HG03196 (cell line): Measurements from ENCODE around the gene GLT8D2.
"Not testable (repeated sequence)": the region's sequence is repeated elsewhere in the genome, so short reads cannot be mapped to it uniquely, and the experiment has no call there.

Experiments used
- ATAC-seq: cut with Tn5 transposase; IDR thresholded peaks from one replicate; pipeline ENCODE4 v1.9.1; 2021; ENCODE audit not compliant: unreplicated experiment

The GLT8D2 gene

DNA sequence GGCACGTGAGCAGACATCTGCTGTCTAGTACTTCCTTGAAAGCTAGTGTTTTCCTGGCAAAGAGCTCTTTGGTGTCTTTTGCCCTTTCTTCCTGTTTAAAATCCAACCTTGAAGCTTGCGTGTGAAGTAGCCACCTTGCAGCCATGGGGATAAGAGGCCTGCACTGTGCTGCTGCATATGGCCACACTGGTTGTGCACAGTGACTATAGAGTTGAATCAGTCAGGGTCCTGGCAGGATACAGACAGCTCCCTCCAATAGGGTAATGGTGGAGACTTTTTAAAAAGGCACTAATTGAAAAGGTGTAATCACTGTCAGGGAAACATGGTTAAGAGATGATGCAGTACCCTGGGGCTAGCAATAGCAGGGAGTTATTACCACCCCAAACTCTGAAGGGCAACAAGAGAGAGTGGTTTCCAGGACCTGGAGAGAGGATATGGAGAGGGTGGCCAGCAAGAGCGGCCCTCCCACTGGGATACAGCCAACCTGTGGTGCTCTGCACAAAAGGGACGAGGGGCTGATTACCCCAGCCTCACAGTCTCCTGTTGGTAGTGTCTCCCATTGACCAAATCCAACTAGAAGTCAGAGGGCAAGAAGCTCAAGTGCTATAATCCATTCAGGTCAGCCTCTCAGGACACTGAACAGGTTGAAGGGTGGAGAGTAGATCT is 4.8 kb upstream of the GLT8D2 start:
- no peak for ATAC-seq

DNA sequence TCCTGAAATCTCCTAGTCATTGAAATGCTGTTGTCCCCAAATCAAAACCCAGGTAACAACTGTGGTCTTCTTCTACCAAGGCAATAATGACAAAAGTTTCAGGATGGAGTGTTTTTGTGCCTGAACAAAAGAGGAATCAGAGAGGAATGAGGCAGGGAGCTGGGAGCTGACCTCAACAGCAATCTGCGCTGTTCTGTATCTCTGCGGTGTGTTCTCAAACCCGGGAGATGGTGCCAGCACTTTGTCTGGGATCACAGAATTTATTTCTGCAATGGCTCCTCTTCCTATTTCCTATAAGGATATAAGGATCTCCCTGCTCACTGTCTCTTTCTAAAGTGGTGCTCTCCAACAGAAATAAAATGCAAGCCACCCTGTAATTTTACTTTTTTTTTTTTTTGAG is 449 bp upstream of the GLT8D2 start:
- no peak for ATAC-seq

GRCh38 chr12:104049278-104049902 is 597 bp downstream of the GLT8D2 start:
- no peak for ATAC-seq

- no peak for ATAC-seq
Measured at GRCh38 chr12:104048811-104049210, 1.2 kb downstream of the GLT8D2 start.

DNA sequence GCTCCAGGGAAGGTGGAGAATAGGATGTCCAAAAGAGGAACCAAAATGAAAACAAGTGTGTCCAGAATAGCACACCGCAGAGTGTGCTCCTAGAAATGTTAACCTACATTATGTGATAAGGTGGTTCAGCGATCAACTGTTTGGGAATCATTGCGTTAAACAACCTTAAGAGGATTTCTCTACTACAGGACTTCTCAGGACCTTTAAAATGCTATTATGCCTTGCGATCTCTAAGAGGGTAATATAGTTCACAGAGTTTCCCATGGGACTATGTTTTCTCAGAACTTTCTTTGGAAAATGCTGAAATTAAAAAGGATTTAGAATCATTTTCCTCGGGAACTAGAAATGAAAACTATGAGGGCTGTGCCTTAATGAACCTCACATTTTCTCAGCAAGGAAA is 1.8 kb downstream of the GLT8D2 start:
- ATAC-seq = no peak

DNA sequence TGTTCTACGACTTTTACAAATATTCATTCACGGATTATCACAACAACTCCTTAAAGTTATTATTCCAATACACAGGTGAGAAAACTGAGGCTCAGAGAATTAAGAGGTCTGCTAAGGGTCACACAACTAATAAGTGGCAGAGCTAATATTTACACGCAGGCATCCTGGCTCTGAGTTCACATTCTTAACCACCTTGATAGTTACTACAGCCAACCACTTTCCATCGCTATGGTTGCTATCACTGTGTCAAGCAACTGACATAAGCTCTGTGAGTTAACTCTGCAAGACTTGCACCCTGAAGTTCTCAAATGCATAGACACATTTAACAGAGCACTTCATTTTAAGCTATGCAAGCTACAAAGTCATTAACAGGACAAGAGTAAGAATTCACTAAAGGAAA is 3.7 kb downstream of the GLT8D2 start:
- no peak for ATAC-seq

DNA sequence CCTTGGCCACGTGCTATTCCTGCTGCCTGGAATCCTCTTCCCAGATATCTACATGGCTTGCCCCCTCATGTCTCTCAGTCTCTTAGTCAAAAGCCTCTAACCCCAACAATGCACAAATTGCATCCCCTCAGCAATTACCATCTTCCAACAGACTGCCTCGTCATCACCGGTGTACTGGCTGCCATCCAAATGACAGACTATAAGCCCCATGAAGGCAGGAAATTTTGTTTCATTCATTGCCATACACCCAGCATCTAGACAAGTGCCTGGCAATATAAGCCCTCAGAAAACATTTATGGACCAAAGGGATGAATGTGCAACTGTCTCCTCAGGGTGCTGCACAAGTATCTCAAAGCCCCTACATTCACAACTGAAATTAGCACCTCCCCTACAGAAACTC is 5.8 kb downstream of the GLT8D2 start:
- ATAC-seq = no peak

DNA sequence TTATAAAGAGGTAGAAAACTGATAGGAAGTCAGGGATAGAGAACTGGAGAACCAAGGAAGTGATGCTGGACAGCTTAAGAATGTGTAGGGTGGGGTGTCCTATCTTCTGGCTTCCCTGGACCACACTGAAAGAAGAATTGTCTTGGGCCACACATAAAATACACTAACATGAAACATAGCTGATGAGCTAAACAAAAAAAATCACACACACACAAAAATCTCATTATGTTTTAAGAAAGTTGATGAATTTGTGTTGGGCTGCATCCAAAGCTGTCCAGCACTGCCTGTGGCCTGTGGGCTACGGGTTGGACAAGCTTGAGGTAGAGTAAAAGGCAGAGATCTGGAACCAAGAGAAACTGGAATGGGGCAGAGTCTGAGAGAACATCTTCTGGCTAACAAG is 7.4 kb downstream of the GLT8D2 start:
- no peak for ATAC-seq

DNA sequence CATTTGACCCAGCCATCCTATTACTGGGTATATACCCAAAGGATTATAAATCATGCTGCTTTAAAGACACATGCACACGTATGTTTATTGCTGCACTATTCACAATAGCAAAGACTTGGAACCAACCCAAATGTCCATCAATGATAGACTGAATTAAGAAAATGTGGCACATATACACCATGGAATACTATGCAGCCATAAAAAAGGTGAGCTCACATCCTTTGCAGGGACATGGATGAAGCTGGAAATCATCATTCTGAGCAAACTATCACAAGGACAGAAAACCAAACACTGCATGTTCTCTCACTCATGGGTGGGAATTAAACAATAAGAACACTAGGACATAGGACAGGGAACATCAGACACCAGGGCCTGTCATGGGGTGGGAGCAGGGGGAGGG is 10.2 kb downstream of the GLT8D2 start:
- ATAC-seq = not testable (repeated sequence)

DNA sequence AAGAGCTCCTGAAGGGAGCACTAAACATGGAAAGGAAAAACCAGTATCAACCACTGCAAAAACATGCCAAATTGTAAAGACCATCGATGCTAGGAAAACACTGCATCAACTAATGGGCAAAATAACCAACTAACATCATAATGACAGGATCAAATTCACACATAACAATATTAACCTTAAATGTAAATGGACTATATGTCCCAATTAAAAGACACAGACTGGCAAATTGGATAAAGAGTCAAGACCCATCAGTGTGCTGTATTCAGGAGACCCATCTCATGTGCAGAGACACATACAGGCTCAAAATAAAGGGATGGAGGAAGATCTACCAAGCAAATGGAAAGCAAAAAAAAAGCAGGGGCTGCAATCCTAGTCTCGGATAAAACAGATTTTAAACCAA is 13.8 kb downstream of the GLT8D2 start:
- ATAC-seq = not testable (repeated sequence)

DNA sequence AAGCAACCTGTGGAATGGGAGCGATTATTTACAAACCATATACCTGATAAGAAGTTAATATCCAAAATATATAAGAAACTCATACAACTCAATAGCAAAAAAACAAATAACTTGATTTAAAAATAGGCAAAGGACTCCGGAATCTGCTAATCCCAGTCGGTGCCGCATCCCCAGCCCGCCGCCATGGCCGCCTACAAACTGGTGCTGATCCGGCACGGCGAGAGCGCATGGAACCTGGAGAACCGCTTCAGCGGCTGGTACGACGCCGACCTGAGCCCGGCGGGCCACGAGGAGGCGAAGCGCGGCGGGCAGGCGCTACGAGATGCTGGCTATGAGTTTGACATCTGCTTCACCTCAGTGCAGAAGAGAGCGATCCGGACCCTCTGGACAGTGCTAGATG is 19.4 kb downstream of the GLT8D2 start:
- ATAC-seq = not testable (repeated sequence)

DNA sequence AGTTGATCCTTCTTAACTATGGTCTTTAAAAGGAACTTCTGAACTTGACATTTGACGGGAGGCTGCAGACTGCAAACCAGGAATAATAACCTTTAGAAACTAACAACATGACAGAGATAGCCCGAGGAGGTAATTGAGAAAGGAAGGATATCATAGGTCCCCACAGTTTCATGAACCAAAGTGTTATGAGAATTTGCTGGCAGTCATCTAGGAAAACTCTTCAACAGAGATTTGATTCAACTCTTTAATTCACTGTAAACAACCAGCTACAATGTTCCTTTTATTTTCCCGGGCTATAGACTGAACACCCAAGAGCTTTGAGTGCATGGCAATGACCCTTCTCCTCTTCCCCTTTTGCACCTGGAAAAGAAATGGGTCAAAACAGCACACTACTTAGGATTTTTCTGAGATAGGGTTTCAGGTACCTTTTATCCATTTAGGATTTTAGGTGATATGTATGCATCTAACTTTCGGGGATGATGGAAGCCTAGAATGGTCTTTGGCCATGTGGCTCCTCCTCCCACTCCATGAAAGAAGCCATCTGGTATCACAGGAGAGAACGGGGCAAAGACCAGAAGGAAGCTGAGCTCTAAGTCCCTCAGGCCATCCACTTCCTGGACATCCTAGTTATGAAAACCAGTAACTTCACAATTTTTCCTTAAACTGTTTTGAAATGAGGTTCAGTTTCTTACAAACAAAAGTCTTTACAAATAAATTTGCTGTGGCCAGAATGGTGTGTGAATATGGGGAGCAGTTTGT is 23.0 kb downstream of the GLT8D2 start:
- ATAC-seq = no peak

DNA sequence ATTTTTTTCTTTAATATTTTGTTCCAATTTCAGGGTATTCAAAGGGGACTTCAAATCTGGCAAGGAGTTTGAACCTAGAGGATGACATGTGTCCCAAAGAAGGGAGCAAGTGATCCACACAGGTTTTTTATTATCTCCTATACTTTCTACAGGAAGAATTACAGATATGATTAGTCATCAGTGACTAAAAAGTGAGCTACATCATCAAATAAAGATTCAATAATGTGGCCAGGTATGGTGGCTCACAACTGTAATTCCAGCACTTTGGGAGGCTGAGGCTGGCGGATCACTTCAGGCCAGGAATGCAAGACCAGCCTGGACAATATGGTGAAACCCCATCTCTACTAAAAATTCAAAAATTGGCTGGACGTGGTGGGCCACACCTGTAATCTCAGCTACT is 24.2 kb downstream of the GLT8D2 start:
- ATAC-seq = no peak

DNA sequence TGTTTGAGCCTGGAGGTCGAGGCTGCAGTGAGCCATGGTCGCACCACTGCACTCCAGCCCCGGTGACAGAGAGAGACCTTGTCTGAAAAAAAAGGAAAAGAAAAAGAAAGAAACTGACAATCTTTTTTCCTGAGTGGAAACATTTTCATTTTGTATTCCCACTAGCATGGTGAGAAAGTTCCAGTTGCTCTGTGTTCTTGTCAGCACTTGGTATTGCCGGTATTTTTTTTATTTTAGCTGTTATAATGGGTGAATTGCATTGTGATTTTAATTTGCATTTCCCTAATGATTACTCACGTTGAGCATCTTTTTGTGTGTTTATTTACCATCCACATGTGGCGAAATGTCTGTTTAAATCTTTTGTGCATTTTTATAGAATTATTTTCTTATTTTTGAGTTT is 25.6 kb downstream of the GLT8D2 start:
- ATAC-seq = no peak

DNA sequence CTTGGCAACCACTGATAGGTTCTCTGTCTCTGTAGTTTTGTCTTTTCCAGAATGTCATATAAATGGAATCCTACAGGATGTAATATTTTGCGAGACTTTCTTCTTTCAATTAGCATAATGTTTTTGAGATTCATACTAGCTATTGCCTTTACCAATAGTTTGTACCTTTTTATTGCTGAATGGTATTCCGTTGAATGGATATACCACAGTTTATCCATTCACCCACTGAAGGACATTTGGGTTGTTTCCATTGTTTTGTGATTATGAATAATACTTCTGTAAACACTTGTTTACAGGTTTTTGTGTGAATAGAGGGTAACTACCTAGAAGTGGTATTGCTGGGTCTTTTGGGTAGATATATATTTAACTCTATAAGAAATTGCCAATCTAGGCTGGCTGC is 26.3 kb downstream of the GLT8D2 start:
- no peak for ATAC-seq

DNA sequence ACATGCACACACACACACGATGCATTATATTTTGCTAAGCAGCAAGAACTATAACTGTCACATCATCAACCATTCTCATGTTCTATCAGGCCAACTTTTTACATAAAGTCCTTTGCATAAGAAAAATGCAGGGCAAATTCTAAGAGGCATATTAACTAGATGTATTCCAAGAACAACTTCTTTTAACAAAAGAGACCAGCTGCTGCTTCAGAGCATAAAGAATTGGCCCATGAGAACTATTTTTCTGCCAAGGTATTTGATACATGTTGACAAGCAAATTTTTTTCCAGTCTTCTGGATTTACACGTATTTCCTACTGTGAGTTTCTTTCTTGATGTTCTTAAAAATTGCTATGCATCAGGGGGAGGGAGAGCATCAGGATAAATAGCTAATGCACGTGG is 27.2 kb downstream of the GLT8D2 start:
- no peak for ATAC-seq

- not testable (repeated sequence) for ATAC-seq
Measured at GRCh38 chr12:104021862-104022261, 28.1 kb downstream of the GLT8D2 start.

- no peak for ATAC-seq
Measured at GRCh38 chr12:104012331-104012730, 37.7 kb downstream of the GLT8D2 start.

DNA sequence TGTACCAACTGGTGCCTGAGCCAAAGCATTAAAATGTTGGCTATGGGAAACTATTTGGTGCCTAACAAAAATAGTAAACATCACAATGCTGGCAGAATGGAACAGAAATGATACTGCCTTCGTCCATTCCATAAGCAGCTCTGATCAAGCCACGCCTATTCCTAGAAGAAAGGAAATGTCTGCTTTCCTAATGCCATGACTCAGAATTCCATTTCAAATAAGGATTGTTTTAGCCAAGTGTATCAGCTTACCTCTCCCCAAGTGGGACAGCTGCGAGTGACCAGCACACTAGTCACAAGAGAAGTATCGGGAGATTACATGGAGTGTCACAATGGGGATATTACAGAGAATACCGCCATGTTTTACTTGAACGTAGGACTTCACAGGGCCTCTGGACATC is 38.7 kb downstream of the GLT8D2 start:
- no peak for ATAC-seq

- no peak for ATAC-seq
Measured at GRCh38 chr12:104010606-104011169, 39.3 kb downstream of the GLT8D2 start.

DNA sequence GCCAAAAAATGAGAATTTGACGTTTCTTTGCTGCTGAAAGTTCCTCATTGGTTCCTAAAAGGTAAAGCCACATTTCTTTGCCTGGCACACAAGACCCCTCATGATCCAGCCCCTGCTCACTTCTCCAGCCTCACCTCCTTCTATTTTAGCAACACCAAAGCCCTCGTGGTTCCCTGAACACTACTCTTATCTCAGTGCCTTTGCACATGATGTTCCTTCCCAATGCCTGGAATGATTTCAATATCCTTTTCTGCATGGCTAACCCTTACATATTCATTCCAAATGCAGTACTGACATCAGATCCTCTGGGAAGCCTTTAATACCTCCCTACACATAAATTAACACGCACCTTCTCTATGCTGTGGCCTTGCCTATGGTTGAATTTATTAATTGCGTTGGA is 39.9 kb downstream of the GLT8D2 start:
- ATAC-seq = no peak

- ATAC-seq = no peak
Measured at GRCh38 chr12:104006929-104007328, 43.1 kb downstream of the GLT8D2 start.
